ENCODE data around the gene PTEN. TPM values are rescaled to one million over a fixed set of nuclear protein-coding genes. Genes with fewer than 3 reads are reported as not detected.

PTEN gene
- total RNA-seq, 2 experiments from 2014 or later, result 88.5 to 89.2 TPM

- ChIA-PET POLR2A (interaction anchor here (0.8 to 1.4 kb wide), 3 partner anchors 56 to 173 kb away, joined by 3 to 4 read pairs (median 3); no protein-coding TSS in a partner anchor), CTCF (interaction anchor here (0.6 to 1.5 kb wide), 3 partner anchors 11 to 79 kb away, joined by 3 to 4 read pairs (median 3); no protein-coding TSS in a partner anchor)
- no peak overlapping the region for H3K4me3 Mint-ChIP-seq
- DNase-seq, result no peak
- no peaks in the 10 kb centered on the region for H3K27me3 Mint-ChIP-seq
- peaks cover 57% of the 10 kb centered on the region for H3K36me3 Mint-ChIP-seq (ENCODE audit: low read depth)
- peaks cover 38% of the 10 kb centered on the region for H3K4me1 Mint-ChIP-seq
- H3K27ac Mint-ChIP-seq, result peak overlapping the region; percentile 23
- peaks cover 8% of the 10 kb centered on the region for H3K9me3 Mint-ChIP-seq
Measured at GRCh38 chr10:87918254-87918859, 54.9 kb downstream of the PTEN start.

DNA sequence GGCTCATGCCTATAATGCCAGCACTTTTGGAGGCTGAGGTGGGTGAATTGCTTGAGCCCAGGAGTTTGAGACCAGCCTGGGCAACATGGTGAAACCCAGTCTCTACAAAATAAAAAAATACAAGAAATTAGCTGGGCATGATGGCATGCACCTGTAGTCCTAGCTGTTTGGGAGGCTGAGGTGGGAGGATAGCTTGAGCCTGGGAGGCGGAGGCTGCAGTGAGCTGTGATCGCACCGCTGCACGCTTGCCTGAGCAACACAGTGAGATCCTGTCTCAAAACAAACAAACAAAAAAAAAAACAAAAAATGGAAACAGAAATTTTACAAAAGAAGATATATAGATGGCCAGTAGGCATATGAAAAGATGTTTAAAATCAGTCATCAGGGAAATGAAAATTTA is 57.1 kb downstream of the PTEN start:
- Mint-ChIP-seq H3K27ac (no peak overlapping the region), H3K27me3 (no peaks in the 10 kb centered on the region), H3K4me1 (peaks cover 42% of the 10 kb centered on the region), H3K9me3 (no peaks in the 10 kb centered on the region), H3K36me3 (ENCODE audit: low read depth) (peaks cover 60% of the 10 kb centered on the region), H3K4me3 (no peak overlapping the region)
- no peak for DNase-seq
- ChIA-PET POLR2A (no interaction called here), CTCF (no interaction called here)

- Mint-ChIP-seq H3K27me3 (no peaks in the 10 kb centered on the region), H3K27ac (no peak overlapping the region), H3K4me3 (no peak overlapping the region), H3K36me3 (ENCODE audit: low read depth) (peaks cover 62% of the 10 kb centered on the region), H3K9me3 (no peaks in the 10 kb centered on the region), H3K4me1 (peaks cover 41% of the 10 kb centered on the region)
- POLR2A ChIA-PET, result no interaction called here
- DNase-seq, result no peak
- CTCF ChIA-PET, result interaction anchor here (0.6 kb wide), 1 partner anchor 467 kb away, joined by 3 read pairs; no protein-coding TSS in a partner anchor
Measured at GRCh38 chr10:87921931-87922688, 58.7 kb downstream of the PTEN start.

DNA sequence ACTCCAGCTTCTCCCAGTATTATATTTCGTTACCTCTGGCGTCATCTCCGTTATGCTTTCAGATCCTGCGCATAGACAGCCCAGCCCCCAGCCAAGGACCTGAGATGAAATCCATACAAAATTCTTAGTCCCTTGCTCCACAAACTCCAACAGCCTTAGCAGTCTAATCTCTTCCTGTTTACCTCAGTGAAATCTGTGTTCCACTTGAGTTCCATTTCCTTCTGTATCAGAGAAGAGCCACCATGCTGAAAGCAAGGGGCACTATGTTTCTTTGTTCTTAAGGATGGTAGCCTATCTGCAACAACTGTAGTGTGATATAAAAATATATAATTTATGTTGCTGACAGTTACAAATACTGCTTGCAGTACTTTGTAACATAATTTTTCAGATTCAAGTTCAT is 59.8 kb downstream of the PTEN start:
- no peaks in the 10 kb centered on the region for H3K9me3 Mint-ChIP-seq

DNA sequence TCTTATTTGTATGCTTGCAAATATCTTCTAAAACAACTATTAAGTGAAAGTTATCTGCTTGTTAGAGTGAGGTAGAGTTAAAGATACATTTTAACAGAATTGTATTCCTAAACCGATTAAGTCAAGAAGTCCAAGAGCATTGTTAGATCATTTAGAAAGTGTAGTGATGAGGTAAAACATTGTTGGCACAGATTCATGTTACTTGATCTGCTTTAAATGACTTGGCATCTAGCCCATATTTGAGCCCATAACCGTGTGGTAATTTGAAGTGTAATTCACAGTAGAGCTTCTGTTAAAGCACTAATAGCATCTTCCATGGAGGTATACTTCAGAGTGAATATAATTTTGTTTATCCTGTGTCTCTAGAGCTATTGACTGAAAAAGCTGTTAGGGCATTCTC is 62.1 kb downstream of the PTEN start:
- Mint-ChIP-seq H3K4me1 (peaks cover 41% of the 10 kb centered on the region), H3K27ac (no peak overlapping the region), H3K36me3 (ENCODE audit: low read depth) (peaks cover 64% of the 10 kb centered on the region)

More for the DNA sequence above, 59.8 kb downstream of the PTEN start:
- CTCF ChIA-PET, result no interaction called here
- H3K27ac Mint-ChIP-seq, result no peak overlapping the region
- peaks cover 36% of the 10 kb centered on the region for H3K4me1 Mint-ChIP-seq
- POLR2A ChIA-PET, result no interaction called here
- H3K4me3 Mint-ChIP-seq, result no peak overlapping the region
- no peaks in the 10 kb centered on the region for H3K27me3 Mint-ChIP-seq
- H3K36me3 Mint-ChIP-seq (ENCODE audit: low read depth), result peaks cover 67% of the 10 kb centered on the region
- DNase-seq, result no peak

GRCh38 chr10:87927091-87927490 is 63.7 kb downstream of the PTEN start:
- no peak overlapping the region for H3K4me3 Mint-ChIP-seq
- peaks cover 45% of the 10 kb centered on the region for H3K4me1 Mint-ChIP-seq
- H3K27me3 Mint-ChIP-seq, result no peaks in the 10 kb centered on the region
- peaks cover 67% of the 10 kb centered on the region for H3K36me3 Mint-ChIP-seq (ENCODE audit: low read depth)
- ChIA-PET POLR2A (interaction anchor here (1.1 kb wide), 1 partner anchor 65 kb away, joined by 3 read pairs; no protein-coding TSS in a partner anchor), CTCF (no interaction called here)
- no peak for DNase-seq
- H3K9me3 Mint-ChIP-seq, result no peaks in the 10 kb centered on the region
- no peak overlapping the region for H3K27ac Mint-ChIP-seq

More for the DNA sequence above, 62.1 kb downstream of the PTEN start:
- DNase-seq, result no peak
- no peak overlapping the region for H3K4me3 Mint-ChIP-seq
- POLR2A ChIA-PET, result no interaction called here
- CTCF ChIA-PET, result no interaction called here
- H3K9me3 Mint-ChIP-seq, result no peaks in the 10 kb centered on the region
- no peaks in the 10 kb centered on the region for H3K27me3 Mint-ChIP-seq

GRCh38 chr10:87928996-87929395 is 65.6 kb downstream of the PTEN start:
- no peak overlapping the region for H3K4me3 Mint-ChIP-seq
- DNase-seq, result no peak
- H3K27ac Mint-ChIP-seq, result no peak overlapping the region
- ChIA-PET CTCF (interaction anchor here (0.9 kb wide), 1 partner anchor 11 kb away, joined by 3 read pairs; no protein-coding TSS in a partner anchor), POLR2A (no interaction called here)
- no peaks in the 10 kb centered on the region for H3K27me3 Mint-ChIP-seq
- H3K9me3 Mint-ChIP-seq, result no peaks in the 10 kb centered on the region
- peaks cover 35% of the 10 kb centered on the region for H3K4me1 Mint-ChIP-seq
- H3K36me3 Mint-ChIP-seq (ENCODE audit: low read depth), result peaks cover 61% of the 10 kb centered on the region

GRCh38 chr10:87930141-87930540 is 66.7 kb downstream of the PTEN start:
- no peaks in the 10 kb centered on the region for H3K9me3 Mint-ChIP-seq
- no peak for DNase-seq
- ChIA-PET CTCF (no interaction called here), POLR2A (no interaction called here)
- no peak overlapping the region for H3K4me3 Mint-ChIP-seq
- H3K27me3 Mint-ChIP-seq, result no peaks in the 10 kb centered on the region
- no peak overlapping the region for H3K27ac Mint-ChIP-seq
- peaks cover 34% of the 10 kb centered on the region for H3K4me1 Mint-ChIP-seq
- H3K36me3 Mint-ChIP-seq (ENCODE audit: low read depth), result peaks cover 61% of the 10 kb centered on the region

GRCh38 chr10:87930934-87931835 is 67.8 kb downstream of the PTEN start:
- Mint-ChIP-seq H3K27me3 (no peaks in the 10 kb centered on the region), H3K36me3 (ENCODE audit: low read depth) (peaks cover 63% of the 10 kb centered on the region), H3K27ac (no peak overlapping the region), H3K4me1 (peaks cover 30% of the 10 kb centered on the region), H3K9me3 (no peaks in the 10 kb centered on the region), H3K4me3 (no peak overlapping the region)
- CTCF ChIA-PET, result no interaction called here
- no peak for DNase-seq
- POLR2A ChIA-PET, result no interaction called here

DNA sequence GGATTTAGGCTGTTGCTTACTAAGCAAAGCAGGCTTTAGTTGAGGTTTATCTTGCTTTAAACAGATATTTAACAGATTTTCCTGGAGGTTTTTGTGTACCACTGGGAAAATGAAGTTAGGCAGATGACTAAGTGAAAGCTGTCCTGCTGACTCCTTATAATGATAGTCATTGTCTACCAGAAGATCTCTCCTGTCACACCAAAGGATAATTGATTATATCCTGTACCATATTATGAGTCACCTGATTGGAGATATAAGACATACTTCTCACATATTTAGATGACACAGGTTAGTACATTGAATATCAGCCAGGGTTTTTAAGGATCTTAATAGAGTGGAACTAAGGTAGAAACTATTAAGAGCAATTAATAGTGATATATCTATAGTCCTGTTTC is 68.4 kb downstream of the PTEN start:
- Mint-ChIP-seq H3K36me3 (ENCODE audit: low read depth) (peaks cover 62% of the 10 kb centered on the region), H3K4me1 (peaks cover 25% of the 10 kb centered on the region), H3K27ac (no peak overlapping the region), H3K4me3 (no peak overlapping the region), H3K27me3 (no peaks in the 10 kb centered on the region), H3K9me3 (no peaks in the 10 kb centered on the region)
- ChIA-PET CTCF (no interaction called here), POLR2A (no interaction called here)
- no peak for DNase-seq

- Mint-ChIP-seq H3K27me3 (no peaks in the 10 kb centered on the region), H3K9me3 (no peaks in the 10 kb centered on the region), H3K27ac (no peak overlapping the region), H3K4me3 (no peak overlapping the region), H3K4me1 (peaks cover 6% of the 10 kb centered on the region), H3K36me3 (ENCODE audit: low read depth) (peaks cover 57% of the 10 kb centered on the region)
- ChIA-PET POLR2A (no interaction called here), CTCF (interaction anchor here (0.5 kb wide), 1 partner anchor 99 kb away, joined by 3 read pairs; no protein-coding TSS in a partner anchor)
- no peak for DNase-seq
Measured at GRCh38 chr10:87935290-87936141, 72.1 kb downstream of the PTEN start.

- peaks cover 59% of the 10 kb centered on the region for H3K36me3 Mint-ChIP-seq (ENCODE audit: low read depth)
- CTCF ChIA-PET, result no interaction called here
- POLR2A ChIA-PET, result no interaction called here
- H3K27me3 Mint-ChIP-seq, result no peaks in the 10 kb centered on the region
- H3K27ac Mint-ChIP-seq, result no peak overlapping the region
- no peaks in the 10 kb centered on the region for H3K9me3 Mint-ChIP-seq
- no peak for DNase-seq
- H3K4me3 Mint-ChIP-seq, result no peak overlapping the region
- H3K4me1 Mint-ChIP-seq, result peaks cover 2% of the 10 kb centered on the region
Measured at GRCh38 chr10:87940210-87940609, 76.8 kb downstream of the PTEN start.

Measured in activated CD4-positive, alpha-beta memory T cell treated with anti-CD3 and anti-CD28 coated beads, Interleukin-2, amount 10 ng/mL, durations not matched to agents 7 days and 5 days (primary cell).